Measurements from ENCODE around the gene HOXA5. TPM values are rescaled to one million over a fixed set of nuclear protein-coding genes. Genes with fewer than 3 reads are reported as not detected.

Gene HOXA5
- total and polyA plus RNA-seq, 8 donors: 0.24 to 1.4 (median 0.81) TPM; not detected in 1

DNA sequence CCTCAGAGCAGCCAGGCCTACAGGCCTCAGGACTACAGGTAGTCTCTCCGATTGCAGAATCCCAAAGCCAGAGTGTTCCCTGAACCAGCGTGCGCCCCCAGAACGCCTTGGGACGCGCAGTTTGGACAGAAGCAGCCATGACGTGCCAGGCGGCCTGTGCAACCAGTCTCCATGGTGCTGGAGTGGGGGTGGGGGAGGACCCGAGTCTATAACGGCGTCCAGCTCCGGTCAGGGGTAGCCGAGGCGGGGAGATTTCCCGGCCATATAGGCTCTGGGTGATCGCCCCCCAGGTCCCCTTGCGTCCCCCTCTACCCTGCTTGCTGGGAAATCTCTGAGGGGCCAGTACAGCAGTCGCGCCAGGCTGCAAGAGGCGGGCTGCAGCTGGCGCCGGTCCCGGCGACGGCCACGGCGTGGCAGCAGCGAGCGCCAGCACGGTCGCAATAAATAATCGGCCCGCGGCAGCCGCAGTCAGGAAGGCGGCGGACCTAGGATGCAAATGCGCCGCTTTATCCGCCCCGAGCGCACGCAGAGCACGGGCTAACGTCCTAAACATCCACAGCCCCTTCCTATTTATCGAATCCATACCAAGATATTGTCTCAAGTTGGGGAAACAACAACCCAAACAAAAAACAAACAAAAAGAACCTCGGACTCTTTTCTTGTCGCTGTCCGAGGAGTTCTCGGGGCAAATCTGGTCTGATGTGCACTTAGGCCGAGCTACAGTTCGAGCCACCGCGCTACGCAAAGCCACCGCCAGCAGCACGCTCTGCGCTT lies 7.3 kb upstream of the HOXA5 start:
- Histone ChIP-seq H3K9me3 (no peaks in the 10 kb centered on the region), H3K4me3 (peak overlapping the region in 2 of 4 donors; percentile 12 to 42), H3K27me3 (peaks cover 25 to 77% (median 33%) of the 10 kb centered on the region in 4 donors), H3K36me3 (no peaks in the 10 kb centered on the region), H3K4me1 (peaks cover 0 to 12% (median 0%) of the 10 kb centered on the region in 3 donors), H3K27ac (no peak overlapping the region)
- no peak for FAIRE-seq
- TF ChIP-seq, protein P1, sequence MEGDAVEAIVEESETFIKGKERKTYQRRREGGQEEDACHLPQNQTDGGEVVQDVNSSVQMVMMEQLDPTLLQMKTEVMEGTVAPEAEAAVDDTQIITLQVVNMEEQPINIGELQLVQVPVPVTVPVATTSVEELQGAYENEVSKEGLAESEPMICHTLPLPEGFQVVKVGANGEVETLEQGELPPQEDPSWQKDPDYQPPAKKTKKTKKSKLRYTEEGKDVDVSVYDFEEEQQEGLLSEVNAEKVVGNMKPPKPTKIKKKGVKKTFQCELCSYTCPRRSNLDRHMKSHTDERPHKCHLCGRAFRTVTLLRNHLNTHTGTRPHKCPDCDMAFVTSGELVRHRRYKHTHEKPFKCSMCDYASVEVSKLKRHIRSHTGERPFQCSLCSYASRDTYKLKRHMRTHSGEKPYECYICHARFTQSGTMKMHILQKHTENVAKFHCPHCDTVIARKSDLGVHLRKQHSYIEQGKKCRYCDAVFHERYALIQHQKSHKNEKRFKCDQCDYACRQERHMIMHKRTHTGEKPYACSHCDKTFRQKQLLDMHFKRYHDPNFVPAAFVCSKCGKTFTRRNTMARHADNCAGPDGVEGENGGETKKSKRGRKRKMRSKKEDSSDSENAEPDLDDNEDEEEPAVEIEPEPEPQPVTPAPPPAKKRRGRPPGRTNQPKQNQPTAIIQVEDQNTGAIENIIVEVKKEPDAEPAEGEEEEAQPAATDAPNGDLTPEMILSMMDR (IDR thresholded peaks at IDR 0.05): peak; percentile 61 to 80 (median 76)
- 4 to 5% methylated on average over 57 to 58 of the region's 58 CpGs for WGBS, 2 donors
- ATAC-seq: peak; percentile 78 to 90 (median 86)
- DNase-seq: peak in 5 of 6 donors; percentile 36 to 86 (median 69)
- intact Hi-C loops (cut with DNase I): loop anchor here in 1 of 3 donors (10.0 kb wide), 1 partner anchor 1296 kb away; no protein-coding TSS in a partner anchor

DNA sequence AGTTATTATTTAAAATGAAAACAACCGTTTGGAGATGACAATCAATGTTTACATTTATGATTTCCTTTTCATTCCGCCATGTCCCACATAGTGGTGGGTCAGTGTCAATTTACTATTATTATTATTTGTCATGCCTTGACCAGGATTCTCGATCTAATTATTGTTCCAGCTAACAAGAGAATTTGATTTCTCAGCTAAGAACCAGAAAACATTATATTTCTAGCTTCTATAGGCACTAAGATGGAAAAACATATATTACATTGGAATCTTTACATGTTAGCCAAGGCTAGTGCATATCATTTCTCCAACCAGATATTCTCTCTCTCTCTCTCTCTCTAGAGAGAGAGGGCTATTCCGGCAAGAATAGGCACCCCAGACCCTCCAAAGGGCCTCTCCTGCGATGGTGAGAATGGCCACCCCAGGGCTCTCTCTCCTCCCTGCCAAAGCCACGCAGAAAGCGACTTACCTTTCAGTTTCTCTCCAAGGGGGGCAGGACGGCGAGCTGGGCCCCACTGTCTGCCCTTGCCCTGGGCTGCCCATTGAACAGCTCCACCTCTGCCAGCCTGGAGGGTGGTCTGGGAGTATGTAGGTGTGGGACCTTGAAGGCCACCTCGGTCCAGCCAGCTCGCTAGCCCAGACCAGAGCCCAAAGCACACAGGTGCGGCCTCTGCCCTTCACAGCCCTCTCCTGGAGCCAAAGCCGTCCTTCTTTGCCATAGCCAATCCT lies 6.5 kb upstream of the HOXA5 start:
- WGBS, 2 donors: 39% methylated on average over 13 of the region's 13 CpGs
- no peak for FAIRE-seq
- Histone ChIP-seq H3K4me3 (peak overlapping the region in 1 of 4 donors; percentile 42), H3K4me1 (peaks cover 0 to 12% (median 0%) of the 10 kb centered on the region in 3 donors), H3K9me3 (no peaks in the 10 kb centered on the region), H3K27ac (no peak overlapping the region), H3K27me3 (peaks cover 18 to 76% (median 29%) of the 10 kb centered on the region in 4 donors), H3K36me3 (no peaks in the 10 kb centered on the region)
- DNase-seq: peak in 1 of 6 donors; percentile 62
- ATAC-seq: no peak
- intact Hi-C loops (cut with DNase I): loop anchor here in 1 of 3 donors (10.0 kb wide), 1 partner anchor 1295 kb away; no protein-coding TSS in a partner anchor
- TF ChIP-seq, protein P1 (IDR thresholded peaks at IDR 0.05): no peak

DNA sequence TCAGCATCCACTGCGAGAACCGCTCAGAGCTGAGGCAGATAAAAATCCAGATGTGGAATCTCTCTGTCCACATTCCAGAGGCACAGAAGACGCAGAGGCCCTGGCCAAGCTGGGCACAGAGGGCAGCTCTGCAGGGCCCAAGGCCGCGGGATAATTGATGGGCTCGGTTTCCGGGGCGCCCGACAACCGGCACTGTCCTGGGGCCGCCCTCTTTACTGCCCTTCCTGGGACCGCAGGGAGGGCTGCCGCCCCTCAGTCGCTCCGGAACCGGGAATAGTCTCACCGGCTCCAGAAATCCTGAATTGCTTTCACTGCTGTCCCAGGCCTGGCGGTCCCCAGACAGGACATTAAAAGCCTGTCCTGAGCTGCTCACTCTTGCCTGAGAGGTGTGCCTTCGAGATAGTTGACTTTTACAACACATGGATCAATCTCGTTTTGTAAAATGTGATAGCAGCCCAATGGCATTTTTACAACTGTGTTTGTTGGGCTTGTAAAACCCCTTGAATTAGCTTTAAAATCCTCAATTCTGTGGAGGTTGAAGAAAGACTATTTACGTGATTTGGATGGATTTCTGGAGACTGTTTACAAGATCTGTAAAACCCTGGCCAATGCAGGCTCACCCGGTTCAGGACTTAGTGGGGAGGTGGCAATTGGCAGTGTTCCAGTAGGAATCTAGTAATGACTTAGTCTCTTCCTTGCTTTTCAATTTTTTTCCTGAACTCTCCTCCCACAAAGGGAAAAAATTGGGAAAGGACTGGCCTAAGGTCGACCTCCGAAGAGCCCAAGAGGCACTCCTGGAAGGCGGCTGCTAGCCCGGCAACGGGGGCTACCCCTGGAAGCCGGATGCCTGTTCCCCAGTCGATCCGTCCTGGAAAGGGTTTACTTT lies 5.5 kb upstream of the HOXA5 start:
- Histone ChIP-seq H3K27ac (no peak overlapping the region), H3K4me3 (no peak overlapping the region), H3K9me3 (no peaks in the 10 kb centered on the region), H3K27me3 (peaks cover 11 to 76% (median 25%) of the 10 kb centered on the region in 4 donors), H3K4me1 (peaks cover 0 to 12% (median 0%) of the 10 kb centered on the region in 3 donors), H3K36me3 (no peaks in the 10 kb centered on the region)
- intact Hi-C loops (cut with DNase I): no loop called here
- 22 to 23% methylated on average over 30 of the region's 30 CpGs for WGBS, 2 donors
- peak in 1 of 6 donors; percentile 46 for DNase-seq
- ATAC-seq: no peak
- FAIRE-seq: no peak
- TF ChIP-seq, protein P1 (IDR thresholded peaks at IDR 0.05): no peak

DNA sequence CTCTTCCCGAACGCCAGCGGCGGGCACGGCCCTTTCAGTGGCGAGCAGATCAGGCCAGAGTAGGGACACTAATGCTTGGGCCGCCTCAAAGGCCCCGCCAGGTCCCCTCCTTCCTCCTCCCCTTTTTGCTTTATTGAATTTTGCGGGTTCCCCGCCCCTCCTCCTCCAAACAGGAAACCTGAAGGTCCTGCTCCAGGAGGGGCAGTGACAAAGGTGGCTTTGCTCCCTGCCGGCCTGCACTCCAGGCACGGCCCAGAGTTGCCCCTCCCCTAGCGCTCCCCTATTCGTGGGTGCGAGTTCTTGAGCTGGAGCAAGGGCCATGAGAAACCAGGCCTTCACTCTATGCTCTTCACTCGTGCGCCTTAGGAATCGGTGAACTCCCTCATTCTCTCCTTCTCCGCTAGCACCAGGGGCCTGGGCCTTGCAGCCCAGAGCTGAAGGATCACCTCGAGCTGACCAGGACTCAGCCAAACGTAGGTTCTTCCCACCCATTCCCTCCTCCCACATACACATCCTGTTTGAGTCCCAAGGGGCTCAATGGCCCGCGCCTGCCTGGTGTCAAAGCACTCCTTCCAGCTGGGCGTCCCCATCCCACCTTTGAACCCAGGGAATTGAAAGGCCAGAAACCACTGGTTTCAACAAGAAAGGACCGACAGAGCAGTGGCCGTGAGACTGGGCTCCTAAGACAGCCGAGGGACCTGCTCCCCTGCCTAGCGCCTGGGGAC lies 4.7 kb upstream of the HOXA5 start:
- Histone ChIP-seq H3K27ac (no peak overlapping the region), H3K36me3 (no peaks in the 10 kb centered on the region), H3K9me3 (no peaks in the 10 kb centered on the region), H3K4me1 (peaks cover 0 to 15% (median 2%) of the 10 kb centered on the region in 3 donors), H3K4me3 (peak overlapping the region in 3 of 4 donors; percentile 5 to 37 (median 24)), H3K27me3 (peaks cover 10 to 75% (median 29%) of the 10 kb centered on the region in 4 donors)
- intact Hi-C loops (cut with DNase I): no loop called here
- peak in 1 of 6 donors; percentile 46 for DNase-seq
- WGBS, 2 donors: 13 to 16% methylated on average over 28 of the region's 28 CpGs
- ATAC-seq: peak in 1 of 4 donors; percentile 3
- TF ChIP-seq, protein P1 (IDR thresholded peaks at IDR 0.05): no peak
- FAIRE-seq: no peak
